ENCODE results near the gene ADO.
A peak's percentile ranks its signal among the peaks of the same experiment; 100 is the strongest.

ADO gene

DNA sequence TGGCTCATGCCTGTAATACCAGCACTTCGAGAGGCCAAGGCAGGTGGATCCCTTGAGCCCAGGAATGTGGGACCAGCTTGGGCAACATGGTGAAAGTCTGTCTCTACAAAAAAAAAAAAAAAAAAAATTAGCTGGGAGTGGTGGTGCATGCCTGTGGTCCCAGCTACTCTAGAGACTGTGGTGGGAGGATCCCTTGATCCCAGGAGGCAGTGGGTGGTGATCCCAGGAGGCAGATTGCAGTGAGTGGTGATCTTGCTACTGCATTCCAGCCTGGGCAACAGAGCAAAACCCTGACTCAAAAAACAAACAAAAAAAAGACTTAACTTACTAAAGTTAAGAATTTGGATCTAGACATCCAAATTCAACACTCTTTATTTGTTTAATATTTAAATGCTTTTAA lies 10.2 kb upstream of the ADO start:
- no peak for DNase-seq (ENCODE audit: low read depth)

DNA sequence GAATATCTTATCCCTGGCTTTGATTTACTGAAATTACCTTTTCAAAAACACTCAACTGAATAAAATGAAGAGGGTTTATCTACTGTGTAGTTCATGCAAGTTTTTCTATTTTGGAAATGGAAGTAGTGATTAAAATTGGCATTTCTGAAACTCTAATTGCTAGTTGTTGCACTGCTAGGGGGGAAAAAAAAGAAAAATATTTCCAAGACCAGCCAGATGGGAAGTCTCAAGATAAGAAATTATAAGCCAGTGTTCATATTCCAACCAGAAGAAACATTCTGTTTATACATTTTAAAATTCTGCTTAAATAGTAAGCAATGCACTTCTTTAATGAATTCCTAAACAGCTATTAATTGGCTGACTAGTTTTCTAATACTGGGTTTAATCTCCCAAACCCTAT lies 9.4 kb upstream of the ADO start:
- DNase-seq (ENCODE audit: low read depth) = no peak

- DNase-seq (ENCODE audit: low read depth) = no peak
These were observed 8.8 kb upstream of the ADO start for GRCh38 chr10:62795762-62796161.

DNA sequence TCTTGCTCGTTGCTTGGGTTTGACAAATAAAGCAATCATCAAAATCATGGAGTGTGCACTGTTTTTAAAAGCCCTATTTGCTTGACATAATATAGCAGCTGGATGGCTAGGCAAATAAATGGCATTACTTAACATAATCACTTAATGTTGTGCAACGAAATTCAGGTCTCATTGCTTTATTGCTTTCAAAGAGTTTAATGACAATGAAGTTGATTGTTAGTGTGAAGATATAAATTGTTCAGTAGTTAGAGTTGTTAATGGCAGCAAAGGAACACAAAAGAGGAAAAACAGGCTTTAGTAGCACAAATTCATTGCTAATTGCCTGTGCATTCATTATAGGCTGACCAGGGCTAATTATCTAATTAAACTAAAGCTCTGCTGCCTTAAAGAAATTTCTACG lies 7.6 kb upstream of the ADO start:
- DNase-seq (ENCODE audit: low read depth) = no peak

GRCh38 chr10:62801871-62802270 lies 2.6 kb upstream of the ADO start:
- DNase-seq (ENCODE audit: low read depth) = no peak

DNA sequence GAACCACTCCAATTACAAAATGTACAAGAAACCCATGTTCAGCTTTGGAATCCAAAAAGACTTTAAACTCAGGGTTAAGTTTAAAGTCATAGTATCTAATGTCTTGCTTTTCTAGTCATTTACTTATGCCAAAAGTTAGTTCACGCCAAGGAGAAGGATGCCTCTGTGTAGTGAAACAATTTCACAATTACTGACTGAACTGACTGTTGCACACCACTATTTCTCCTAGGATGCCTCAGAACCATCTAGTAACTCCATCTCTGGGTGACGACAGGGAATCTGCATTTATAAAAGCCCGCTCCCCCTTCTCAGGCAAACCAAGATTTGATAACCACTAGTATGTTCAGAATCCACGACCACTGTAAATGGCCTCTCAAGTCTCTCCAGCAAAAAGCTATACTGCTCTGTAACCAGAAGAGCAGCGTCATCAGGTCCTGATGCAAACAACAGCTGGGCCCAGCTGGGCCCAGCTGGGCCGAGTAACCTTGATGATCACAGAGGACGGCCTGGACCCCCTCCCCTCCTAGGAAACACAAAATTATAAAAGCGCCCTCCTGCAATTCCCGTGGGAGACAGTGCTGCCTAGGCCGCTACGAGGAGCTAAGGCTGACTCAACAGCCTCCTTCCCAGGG lies 680 bp upstream of the ADO start:
- no peak for DNase-seq (ENCODE audit: low read depth)

DNA sequence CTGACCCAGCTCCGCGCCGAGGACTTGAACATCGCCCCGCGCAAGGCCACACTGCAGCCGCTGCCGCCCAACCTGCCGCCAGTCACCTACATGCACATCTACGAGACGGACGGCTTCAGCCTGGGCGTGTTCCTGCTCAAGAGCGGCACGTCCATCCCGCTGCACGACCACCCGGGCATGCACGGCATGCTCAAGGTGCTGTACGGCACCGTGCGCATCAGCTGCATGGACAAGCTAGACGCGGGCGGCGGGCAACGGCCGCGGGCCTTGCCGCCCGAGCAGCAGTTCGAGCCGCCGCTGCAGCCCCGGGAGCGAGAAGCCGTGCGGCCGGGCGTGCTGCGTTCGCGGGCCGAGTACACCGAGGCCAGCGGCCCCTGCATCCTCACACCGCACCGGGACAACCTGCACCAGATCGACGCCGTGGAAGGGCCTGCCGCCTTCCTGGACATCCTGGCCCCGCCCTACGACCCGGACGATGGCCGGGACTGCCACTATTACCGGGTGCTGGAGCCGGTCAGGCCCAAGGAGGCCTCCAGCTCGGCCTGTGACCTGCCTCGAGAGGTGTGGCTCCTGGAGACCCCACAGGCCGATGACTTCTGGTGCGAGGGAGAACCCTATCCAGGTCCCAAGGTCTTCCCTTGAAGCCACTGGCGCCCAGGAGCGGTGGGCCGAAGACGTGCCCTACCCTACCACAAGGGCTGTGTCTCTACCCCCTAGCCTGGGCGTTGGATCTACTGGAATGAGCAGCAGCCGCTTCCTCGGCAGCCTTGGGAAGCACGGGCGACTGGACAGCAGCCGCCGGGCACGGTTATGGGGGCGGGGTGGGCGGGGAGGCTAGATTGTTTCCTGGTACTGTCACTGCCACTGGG lies 945 bp downstream of the ADO start:
- no peak for DNase-seq (ENCODE audit: low read depth)

DNA sequence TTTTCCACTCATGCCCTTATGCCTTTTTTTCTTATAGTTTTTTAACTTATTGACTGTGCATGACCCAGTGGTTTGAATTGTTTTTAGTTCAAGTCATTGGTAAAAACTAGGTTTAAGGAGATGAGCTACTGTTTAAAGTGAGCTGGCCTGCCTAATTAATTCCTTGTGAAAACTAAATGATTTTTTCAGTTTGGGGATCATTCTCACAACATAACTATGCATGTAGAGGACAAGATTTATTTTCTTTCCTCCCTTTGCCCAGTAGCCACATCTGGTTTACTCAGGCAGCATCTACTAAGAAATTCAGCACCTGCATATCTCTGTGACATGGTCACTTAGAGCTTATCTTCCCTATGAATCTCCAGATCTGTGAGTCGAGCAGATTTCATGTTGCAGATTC lies 1.7 kb downstream of the ADO start:
- no peak for DNase-seq (ENCODE audit: low read depth)

DNA sequence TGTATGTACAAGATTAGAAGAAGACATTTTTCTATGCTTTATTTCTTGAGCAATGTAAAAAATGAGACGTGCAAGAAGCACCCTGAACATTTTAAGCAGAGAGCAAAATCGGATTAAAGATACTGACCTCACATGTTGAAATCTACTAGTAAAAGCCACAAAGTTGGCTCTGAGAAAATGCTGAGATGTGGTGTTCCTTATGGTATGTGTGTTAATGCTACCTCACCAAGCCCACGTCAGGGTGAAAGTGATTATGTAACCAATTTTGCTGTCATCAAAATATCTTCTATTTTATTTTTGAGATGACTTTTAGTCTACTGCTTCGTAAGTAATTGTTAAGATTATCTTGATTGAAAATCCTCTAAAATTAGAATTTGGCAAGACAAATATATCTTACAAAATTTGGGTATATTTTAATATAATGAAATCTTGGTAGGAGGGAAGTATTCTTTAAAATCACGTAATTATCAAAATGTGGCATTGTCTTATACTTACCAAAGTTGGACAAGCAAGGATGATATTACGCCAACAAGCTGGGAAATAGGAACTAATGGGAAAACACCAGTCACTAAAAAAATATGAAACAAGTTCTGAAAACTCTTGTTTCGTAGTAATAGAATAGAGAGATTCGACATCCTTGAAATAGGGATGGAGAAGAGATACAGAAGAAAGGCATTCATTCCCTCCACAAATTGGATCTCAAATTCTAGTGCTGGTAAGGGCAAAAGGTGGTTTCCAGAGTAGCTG lies 5.8 kb downstream of the ADO start:
- no peak for DNase-seq (ENCODE audit: low read depth)

DNA sequence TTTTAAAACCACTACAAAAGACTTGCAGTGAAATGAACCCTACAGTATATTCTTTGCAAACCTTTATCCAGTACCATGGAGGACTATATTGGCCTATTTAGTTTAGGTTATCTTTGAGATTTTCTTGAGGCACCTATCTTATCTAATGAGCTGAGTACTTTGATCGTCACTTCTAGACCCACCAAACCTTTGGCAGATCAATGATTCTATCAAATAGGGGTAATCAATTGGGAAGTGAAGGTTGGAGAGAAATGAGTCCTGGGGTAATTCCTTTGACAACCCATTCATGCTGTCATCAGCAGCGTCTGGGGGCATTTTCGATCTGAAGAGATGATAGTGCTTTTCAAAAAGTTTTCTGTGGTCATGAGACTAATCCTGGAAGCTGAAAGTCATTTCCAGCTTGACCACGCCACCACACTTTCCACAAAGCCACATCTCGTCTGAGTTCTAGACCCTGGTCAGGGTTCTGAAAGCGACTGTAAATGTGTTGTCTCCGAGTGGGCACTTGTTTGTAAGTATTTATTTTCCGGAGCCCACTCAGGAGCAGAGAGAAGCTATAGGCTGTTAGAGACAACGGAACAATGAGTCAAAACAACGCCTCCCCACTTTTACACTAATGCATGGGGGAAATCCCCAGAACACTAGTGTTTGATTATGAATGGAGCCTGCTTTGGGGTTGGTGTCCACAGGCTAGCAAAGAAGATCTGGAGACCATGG lies 6.8 kb downstream of the ADO start:
- peak; percentile 51 for DNase-seq (ENCODE audit: low read depth)

- DNase-seq (ENCODE audit: low read depth) = no peak
These were observed 8.3 kb downstream of the ADO start for GRCh38 chr10:62812672-62813439.

GRCh38 chr10:62813453-62813852 lies 8.9 kb downstream of the ADO start:
- no peak for DNase-seq (ENCODE audit: low read depth)

DNA sequence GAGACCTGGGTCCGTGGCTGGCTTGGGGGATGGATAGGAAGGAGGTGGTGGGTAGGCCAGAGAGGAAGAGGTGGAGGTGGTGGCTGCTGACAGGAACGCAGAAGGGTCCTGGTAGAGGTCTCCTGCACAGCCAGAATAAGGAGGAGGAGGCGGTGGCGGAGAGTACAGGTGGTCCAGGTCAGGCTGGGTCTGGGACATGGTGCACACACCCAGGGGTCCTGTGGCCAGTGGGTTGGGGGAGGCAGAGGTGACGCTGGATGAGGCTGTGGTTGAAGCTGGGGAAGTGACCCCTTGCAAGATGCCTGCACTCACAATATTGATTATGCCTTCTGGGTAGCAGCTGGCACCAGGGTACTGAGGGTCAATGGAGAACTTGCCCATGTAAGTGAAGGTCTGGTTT lies 9.5 kb downstream of the ADO start:
- no peak for DNase-seq (ENCODE audit: low read depth)

DNA sequence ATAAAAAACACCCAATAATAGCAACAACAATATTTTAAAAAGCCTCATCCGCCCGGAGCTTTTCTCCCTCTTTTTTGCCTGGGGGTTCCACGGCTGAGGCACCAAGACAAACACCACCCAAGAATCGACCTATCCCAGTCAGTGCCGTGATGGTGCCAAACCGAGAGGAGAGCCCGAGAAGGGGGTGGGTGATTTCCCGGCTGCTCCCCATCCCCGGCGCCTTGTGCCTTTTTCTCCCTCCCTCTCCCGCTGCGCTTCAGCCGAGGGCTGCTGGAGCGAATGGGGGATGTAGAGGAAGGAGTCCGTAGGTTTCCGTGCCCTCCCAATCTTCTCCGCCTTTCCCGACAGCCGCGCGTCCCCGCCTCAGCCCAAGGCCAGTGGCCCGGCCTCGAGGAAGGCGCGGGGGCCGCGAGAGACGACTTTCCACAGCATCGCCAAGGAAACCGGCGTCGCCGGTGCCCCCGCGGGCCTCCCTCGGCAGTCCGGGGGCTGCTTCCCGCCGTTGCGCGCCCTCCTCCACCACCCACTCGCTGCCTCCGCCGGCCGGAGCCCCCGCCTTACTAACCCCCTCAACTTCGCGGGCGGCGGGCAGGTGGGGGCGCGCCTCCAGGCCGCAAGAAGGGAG lies 10.3 kb downstream of the ADO start:
- DNase-seq (ENCODE audit: low read depth) = no peak

DNA sequence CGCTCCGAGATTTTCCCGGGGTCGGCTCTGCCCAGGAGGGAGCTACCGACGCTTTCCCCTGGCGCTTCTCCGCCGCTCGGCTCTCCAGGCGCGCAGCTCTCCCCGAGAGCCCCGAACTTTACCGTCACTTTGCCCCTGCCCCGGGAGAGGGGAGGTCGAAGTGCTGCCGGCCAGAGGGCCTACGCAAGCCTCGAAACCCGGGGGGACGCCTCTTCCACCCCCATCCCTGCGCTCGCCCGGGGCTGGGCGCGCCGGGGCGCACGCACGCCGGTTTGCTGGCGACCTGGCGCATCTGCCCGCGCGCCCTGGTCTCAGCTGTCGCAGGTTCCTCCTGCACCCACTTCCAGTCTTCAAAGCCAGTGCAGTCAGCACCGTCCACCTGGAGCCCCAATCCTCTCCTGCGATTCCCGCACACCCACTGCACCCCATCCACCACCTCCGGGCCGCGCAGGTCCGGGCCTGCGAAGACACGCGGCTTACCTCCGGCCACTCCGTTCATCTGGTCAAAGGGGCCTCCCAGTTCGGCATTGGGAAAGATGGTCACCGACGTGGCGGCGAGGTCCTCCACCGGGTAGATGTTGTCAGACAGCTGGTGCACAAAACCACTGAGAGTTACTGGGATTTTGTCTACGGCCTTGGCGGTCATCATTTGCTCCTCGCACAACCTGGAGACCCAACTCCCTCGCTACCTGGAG lies 11.0 kb downstream of the ADO start:
- DNase-seq (ENCODE audit: low read depth) = no peak

- no peak for DNase-seq (ENCODE audit: low read depth)
These were observed 11.5 kb downstream of the ADO start for GRCh38 chr10:62816076-62816330.

GRCh38 chr10:62816331-62817120 lies 12.0 kb downstream of the ADO start, which contains the start of gene EGR2:
Gene EGR2, minus strand, starts transcription at chr10:62816366. Its CDS starts 337 bp downstream, at chr10:62816029.
- DNase-seq (ENCODE audit: low read depth) = peak; percentile 92

DNA sequence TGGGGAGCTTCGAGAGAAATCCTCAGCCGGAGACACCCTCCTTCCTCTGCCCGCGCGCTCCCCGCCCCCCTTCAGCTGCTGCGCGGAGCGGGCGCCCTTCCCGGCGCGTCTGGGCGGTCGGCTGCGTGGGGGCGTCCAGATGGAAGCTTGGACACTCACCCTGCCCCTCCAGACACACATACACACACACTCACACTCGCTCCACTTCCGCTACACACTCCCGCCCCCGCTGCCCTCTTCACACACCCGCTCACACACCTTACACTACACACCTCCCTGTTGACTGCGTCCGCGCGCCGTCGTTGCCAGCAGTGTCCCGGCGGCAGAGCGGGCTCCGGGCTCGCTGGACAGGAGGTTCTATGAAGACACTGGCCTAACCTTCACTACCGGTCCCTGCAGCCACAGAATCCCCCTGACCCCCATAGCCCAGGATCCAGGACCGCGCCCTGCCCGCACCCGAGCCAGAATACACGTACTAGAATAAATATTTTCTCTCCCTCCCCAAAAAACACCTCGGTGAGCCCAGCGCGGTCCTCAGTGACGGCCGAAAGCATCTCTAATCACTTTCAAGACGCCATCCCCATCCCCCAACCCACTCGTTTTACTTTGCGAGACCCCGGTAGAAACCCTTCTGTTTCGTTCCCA lies 12.7 kb downstream of the ADO start:
- peak; percentile 47 for DNase-seq (ENCODE audit: low read depth)

DNA sequence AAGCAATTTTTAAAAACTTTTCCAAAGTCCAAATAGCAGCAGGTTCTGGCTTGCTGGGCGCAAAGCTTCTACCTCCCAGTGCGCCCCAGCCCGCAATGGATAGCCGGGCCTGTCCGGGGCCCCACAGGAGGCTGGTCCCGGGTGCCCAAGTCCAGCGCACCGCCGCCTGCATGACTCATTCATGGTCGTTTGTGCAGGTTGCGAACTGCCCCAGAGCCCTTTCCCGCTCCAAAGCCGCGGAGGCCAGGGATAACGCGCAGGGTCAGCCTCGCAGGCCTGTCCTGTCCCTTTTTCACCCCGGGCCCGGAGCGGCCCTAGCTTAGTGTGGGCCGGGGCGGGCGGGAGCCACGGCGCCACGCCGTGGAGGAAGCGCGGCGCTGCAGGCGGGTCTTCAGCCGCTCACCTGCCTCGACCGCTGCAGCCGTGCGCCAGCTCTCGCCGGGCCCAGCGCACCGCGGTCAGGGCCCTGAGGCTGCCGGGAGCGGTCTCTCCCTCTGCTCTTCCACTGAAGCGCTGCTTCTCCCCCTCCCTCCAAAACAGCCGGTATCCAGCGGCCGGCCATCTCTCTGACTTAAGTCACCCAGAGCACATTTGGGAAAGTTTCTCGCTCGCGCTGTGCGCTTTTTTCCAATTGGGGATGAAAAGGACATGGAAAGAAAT lies 13.4 kb downstream of the ADO start:
- peak; percentile 39 for DNase-seq (ENCODE audit: low read depth)

Measured in stimulated activated CD8-positive, alpha-beta memory T cell treated with anti-CD3 and anti-CD28 coated beads, Interleukin-12 subunit alpha, Interleukin-12 subunit beta, amount 100 ng/mL, for 1 hour (primary cell).